Stimulated activated CD8-positive, alpha-beta memory T cell treated with anti-CD3 and anti-CD28 coated beads, Interleukin-4, amount 100 ng/mL, for 1 hour (primary cell): ENCODE measurements around the gene TMEM221.
A peak's percentile ranks its signal among the peaks of the same experiment; 100 is the strongest.

Source experiments
- DNase-seq, 2 donors: peaks; one replicate each; pipeline ENCODE4 v3.0.0-alpha.2; 2020; ENCODE audit warnings: low read depth in 2 of 2, low spot score in 1 of 2

Gene TMEM221

GRCh38 chr19:17406046-17406886 is 42.2 kb downstream of the TMEM221 start:
- DNase-seq, result no peak

- no peak for DNase-seq
Observed at GRCh38 chr19:17405250-17406045, 43.0 kb downstream of the TMEM221 start, which contains the start of gene BST2. BST2 (minus strand) TSS chr19:17405630; CDS start chr19:17405575, 55 bp downstream.

- DNase-seq, result no peak
Observed at GRCh38 chr19:17404621-17405249, 43.7 kb downstream of the TMEM221 start.

- no peak for DNase-seq
Observed at GRCh38 chr19:17404015-17404414, 44.5 kb downstream of the TMEM221 start.

GRCh38 chr19:17402982-17403855 is 45.2 kb downstream of the TMEM221 start:
- no peak for DNase-seq

GRCh38 chr19:17401628-17402027 is 46.8 kb downstream of the TMEM221 start:
- no peak for DNase-seq

GRCh38 chr19:17398902-17399527 is 49.5 kb downstream of the TMEM221 start:
- no peak for DNase-seq

GRCh38 chr19:17394891-17395415 is 53.5 kb downstream of the TMEM221 start:
- DNase-seq, result no peak

GRCh38 chr19:17393914-17394313 is 54.6 kb downstream of the TMEM221 start, which contains the start of gene CCDC194:
CCDC194 (minus strand) TSS chr19:17394196; CDS start chr19:17394158, 38 bp downstream.
- no peak for DNase-seq

- DNase-seq, result no peak
Observed at GRCh38 chr19:17393002-17393401, 55.5 kb downstream of the TMEM221 start.

- DNase-seq, result no peak
Observed at GRCh38 chr19:17391371-17392151, 56.9 kb downstream of the TMEM221 start.

GRCh38 chr19:17390665-17391370 is 57.6 kb downstream of the TMEM221 start:
- DNase-seq, result peak; percentile 70 to 73

GRCh38 chr19:17389957-17390664 is 58.4 kb downstream of the TMEM221 start:
- DNase-seq, result no peak

- no peak for DNase-seq
Observed at GRCh38 chr19:17389288-17389687, 59.2 kb downstream of the TMEM221 start.

- DNase-seq, result no peak
Observed at GRCh38 chr19:17385878-17386611, 62.4 kb downstream of the TMEM221 start.
